22Rv1 (cell line): ENCODE results near the gene EHMT2.
A peak's percentile ranks its signal among the peaks of the same experiment; 100 is the strongest.
"Not testable (repeated sequence)": the region's sequence is repeated elsewhere in the genome, so short reads cannot be mapped to it uniquely, and the experiment has no call there.

Source experiments
- H3K27ac ChIP-seq: fragments of 450-650 bp; 2 replicates; pipeline ENCODE4 v1.5.1; 2017
- ZFX ChIP-seq: fragments of 450-650 bp; IDR thresholded peaks from 2 replicates; pipeline ENCODE4 v1.6.1; 2017; ENCODE audit warnings: antibody characterized with exemption, borderline replicate concordance
- TF ChIP-seq, protein P1 (sequence below): fragments of 450-650 bp; IDR thresholded peaks from 2 replicates; pipeline ENCODE4 v1.5.1; 2017; ENCODE audit warnings: mild to moderate bottlenecking

Gene EHMT2

GRCh38 chr6:31862344-31863235 is 34.9 kb downstream of the EHMT2 start, which contains the start of gene NEU1:
TSS of gene NEU1 (minus strand) at chr6:31862821. CDS start at chr6:31862776, 45 bp downstream.
- TF ChIP-seq, protein P1, sequence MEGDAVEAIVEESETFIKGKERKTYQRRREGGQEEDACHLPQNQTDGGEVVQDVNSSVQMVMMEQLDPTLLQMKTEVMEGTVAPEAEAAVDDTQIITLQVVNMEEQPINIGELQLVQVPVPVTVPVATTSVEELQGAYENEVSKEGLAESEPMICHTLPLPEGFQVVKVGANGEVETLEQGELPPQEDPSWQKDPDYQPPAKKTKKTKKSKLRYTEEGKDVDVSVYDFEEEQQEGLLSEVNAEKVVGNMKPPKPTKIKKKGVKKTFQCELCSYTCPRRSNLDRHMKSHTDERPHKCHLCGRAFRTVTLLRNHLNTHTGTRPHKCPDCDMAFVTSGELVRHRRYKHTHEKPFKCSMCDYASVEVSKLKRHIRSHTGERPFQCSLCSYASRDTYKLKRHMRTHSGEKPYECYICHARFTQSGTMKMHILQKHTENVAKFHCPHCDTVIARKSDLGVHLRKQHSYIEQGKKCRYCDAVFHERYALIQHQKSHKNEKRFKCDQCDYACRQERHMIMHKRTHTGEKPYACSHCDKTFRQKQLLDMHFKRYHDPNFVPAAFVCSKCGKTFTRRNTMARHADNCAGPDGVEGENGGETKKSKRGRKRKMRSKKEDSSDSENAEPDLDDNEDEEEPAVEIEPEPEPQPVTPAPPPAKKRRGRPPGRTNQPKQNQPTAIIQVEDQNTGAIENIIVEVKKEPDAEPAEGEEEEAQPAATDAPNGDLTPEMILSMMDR, result no peak
- no peak for TF ChIP-seq ZFX
- peak within 1 kb of the TSS; percentile 90 for H3K27ac ChIP-seq

GRCh38 chr6:31861919-31862343 is 35.6 kb downstream of the EHMT2 start:
- TF ChIP-seq ZFX, result no peak
- TF ChIP-seq, protein P1, result no peak
- H3K27ac ChIP-seq, result peak overlapping the region; percentile 90

DNA sequence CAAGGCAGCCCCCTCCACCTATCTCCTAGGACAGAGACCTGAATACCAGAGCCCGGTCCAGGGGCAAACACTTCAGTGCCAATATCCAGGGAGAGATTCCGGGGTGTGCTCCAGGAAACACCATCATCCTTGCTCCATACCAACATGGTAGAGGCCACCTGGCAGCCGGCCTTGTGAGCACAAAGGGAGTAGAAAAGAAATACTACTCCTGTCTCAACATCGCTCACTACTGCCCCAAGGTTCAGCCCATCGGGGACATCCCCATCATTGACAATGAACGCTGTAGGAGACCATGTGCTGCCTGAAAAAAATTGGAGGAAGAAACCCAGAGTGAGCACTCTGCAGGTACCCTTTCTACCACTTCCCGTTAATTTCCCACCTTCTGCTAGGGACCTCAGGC is 36.3 kb downstream of the EHMT2 start:
- no peak overlapping the region for H3K27ac ChIP-seq
- TF ChIP-seq ZFX, result no peak
- TF ChIP-seq, protein P1, result no peak

DNA sequence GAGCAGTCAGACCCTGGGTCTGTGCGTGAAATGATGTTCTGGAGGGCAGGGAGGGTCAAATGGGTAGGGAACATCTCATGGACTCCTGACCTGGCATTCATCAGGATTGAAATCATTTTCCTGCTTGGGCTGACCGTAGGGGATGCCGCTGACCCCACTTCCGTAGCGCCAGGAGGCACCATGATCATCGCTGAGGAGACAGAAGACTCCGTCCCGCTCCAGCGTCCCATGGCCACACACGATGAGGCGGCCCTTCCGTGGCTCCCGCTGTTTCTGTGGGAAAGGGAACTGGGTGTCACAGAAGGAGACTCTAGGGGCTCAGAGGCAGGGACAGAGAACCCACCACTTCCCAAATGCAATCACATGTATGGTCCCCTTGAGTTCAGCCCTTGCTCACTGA is 37.1 kb downstream of the EHMT2 start:
- no peak overlapping the region for H3K27ac ChIP-seq
- TF ChIP-seq, protein P1, result no peak
- no peak for TF ChIP-seq ZFX

DNA sequence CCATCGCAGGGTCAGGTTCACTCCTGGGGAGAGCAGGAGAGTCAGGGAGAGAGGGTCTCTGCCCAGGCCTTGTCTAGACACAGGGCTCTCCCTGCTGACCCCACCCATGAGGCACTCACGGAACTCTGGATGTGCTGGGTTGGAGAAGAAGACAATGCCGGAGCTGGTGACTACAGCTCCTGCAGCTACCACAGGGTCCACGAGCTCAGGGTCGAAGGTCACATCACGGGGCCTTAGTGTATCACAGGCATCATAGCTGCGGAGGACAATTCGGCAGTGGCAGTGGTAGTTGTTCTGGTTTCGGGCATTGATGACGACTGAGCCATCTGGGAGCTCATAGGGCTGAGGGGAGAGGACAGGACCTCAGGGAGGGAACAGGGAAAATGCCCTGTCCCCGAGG is 37.6 kb downstream of the EHMT2 start:
- TF ChIP-seq ZFX, result no peak
- TF ChIP-seq, protein P1, result no peak
- H3K27ac ChIP-seq, result no peak overlapping the region

- no peak overlapping the region for H3K27ac ChIP-seq
- TF ChIP-seq, protein P1, result no peak
- no peak for TF ChIP-seq ZFX
These were observed 38.8 kb downstream of the EHMT2 start for GRCh38 chr6:31858707-31859106.

DNA sequence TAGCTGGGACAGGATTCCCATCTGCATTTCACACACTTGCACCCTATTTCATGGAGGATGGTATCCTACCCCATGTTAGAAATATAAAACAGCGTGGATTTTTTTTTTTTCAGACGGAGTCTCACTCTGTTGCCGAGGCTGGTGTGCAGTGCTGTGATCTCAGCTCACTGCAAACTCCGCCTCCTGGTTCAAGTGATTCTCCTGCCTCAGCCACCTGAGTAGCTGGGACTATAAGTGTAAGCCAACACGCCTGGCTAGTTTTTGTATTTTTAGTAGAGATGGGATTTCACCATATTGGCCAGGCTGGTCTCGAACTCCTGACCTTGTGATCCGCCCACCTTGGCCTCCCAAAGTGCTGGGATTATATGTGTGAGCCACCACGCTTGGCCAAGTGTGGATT is 39.7 kb downstream of the EHMT2 start:
- not testable (repeated sequence) for H3K27ac ChIP-seq

- H3K27ac ChIP-seq, result not testable (repeated sequence)
These were observed 45.3 kb downstream of the EHMT2 start for GRCh38 chr6:31851980-31852718.
